ENCODE measurements around the gene IKZF1. TPM values are rescaled to one million over a fixed set of nuclear protein-coding genes. Genes with fewer than 3 reads are reported as not detected.
A peak's percentile ranks its signal among the peaks of the same experiment; 100 is the strongest.

Gene IKZF1
- total and polyA plus RNA-seq, 9 of the 15 experiments (the other 6 are each of a cell fraction or from before 2014, with no cell fraction given): 12.6 to 85.3 (median 44.7) TPM

DNA sequence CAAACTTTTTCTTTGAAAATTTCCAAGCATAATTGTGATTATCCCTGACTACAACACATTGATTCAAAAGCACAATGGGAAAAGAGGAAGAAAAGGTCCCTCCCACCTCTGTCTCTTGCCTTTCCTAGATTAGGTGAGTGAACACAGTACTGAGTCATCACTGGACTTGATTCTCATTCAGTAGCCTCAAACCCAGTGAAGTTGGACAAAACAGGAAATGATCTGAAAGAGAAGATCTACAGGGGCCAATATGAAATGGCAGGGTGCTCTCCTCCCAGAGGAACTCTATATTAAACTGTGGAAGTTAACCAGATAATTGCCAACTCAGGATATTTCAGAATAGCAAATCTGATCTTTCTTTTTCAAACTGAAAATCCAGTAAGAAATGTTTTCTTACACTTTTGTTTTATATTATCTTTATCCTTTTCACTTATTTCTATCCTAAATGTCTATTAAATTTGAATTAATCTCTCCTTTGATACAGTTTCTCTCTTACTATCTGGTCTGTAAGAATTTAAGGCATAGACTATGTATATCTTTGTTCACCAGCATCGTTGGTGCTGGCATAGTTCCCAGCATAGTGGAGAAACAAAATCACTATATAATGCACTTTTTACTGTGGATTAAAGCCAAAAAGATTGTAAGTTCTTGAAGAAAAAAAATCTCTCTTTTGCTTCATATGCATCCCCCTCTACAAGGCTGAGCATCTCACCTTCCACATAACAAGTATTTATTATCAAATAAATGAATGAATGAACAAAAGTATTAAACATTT lies 41.4 kb upstream of the IKZF1 start (continued):
- TF ChIP-seq NEUROD1 (IDR thresholded peaks at IDR 0.05; ENCODE audit: borderline replicate concordance, low read depth, low read length, partially characterized antibody) (no peak), E2F6 (IDR thresholded peaks at IDR 0.05; ENCODE audit: borderline replicate concordance in 1 of 2, extremely low read depth in 1 of 2, insufficient read depth in 1 of 2, insufficient read length in 1 of 2, low read depth in 1 of 2, low read length in 1 of 2, poor library complexity in 1 of 2, severe bottlenecking in 1 of 2) (no peak), CTBP1 (IDR thresholded peaks at IDR 0.05; ENCODE audit: borderline replicate concordance) (no peak; the same call in 1 of the 2 replicates), ZEB2 (IDR thresholded peaks at IDR 0.05) (no peak), ZNF253 (CRISPR knock-in tag; conservative IDR thresholded peaks at IDR 0.05) (no peak), TBL1XR1 (IDR thresholded peaks at IDR 0.05; ENCODE audit: low read length in 2 of 2) (0 out of 4 replicates have a peak, but pooled peaks of 1 of the 2 experiments have one; percentile 31), EHMT2 (IDR thresholded peaks at IDR 0.05) (peak; percentile 90), BRCA1 (IDR thresholded peaks at IDR 0.05) (no peak), BRCA1 (CRISPR knock-in tag; IDR thresholded peaks at IDR 0.05) (no peak), XRCC3 (IDR thresholded peaks at IDR 0.05) (no peak), TCF3 (CRISPR knock-in tag; IDR thresholded peaks at IDR 0.05) (peak; percentile 32; the same call in 1 of the 2 replicates), CREB5 (CRISPR knock-in tag; IDR thresholded peaks at IDR 0.05) (no peak), MAFG (tag; conservative IDR thresholded peaks at IDR 0.05) (peak; percentile 77), CBX3 (IDR thresholded peaks at IDR 0.05; ENCODE audit: borderline replicate concordance in 1 of 2, low read length in 2 of 2) (peak in 1 of 2 experiments; percentile 61; a peak in 1 of 3 replicates), CBFA2T3 (IDR thresholded peaks at IDR 0.05) (peak; percentile 39; the same call in 1 of the 2 replicates)
- TF ChIP-seq, protein P1, sequence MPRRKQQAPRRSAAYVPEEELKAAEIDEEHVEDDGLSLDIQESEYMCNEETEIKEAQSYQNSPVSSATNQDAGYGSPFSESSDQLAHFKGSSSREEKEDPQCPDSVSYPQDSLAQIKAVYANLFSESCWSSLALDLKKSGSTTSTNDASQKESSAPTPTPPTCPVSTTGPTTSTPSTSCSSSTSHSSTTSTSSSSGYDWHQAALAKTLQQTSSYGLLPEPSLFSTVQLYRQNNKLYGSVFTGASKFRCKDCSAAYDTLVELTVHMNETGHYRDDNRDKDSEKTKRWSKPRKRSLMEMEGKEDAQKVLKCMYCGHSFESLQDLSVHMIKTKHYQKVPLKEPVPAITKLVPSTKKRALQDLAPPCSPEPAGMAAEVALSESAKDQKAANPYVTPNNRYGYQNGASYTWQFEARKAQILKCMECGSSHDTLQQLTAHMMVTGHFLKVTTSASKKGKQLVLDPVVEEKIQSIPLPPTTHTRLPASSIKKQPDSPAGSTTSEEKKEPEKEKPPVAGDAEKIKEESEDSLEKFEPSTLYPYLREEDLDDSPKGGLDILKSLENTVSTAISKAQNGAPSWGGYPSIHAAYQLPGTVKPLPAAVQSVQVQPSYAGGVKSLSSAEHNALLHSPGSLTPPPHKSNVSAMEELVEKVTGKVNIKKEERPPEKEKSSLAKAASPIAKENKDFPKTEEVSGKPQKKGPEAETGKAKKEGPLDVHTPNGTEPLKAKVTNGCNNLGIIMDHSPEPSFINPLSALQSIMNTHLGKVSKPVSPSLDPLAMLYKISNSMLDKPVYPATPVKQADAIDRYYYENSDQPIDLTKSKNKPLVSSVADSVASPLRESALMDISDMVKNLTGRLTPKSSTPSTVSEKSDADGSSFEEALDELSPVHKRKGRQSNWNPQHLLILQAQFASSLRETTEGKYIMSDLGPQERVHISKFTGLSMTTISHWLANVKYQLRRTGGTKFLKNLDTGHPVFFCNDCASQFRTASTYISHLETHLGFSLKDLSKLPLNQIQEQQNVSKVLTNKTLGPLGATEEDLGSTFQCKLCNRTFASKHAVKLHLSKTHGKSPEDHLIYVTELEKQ (CRISPR knock-in tag; IDR thresholded peaks at IDR 0.05): no peak
- TF ChIP-seq, protein P2, sequence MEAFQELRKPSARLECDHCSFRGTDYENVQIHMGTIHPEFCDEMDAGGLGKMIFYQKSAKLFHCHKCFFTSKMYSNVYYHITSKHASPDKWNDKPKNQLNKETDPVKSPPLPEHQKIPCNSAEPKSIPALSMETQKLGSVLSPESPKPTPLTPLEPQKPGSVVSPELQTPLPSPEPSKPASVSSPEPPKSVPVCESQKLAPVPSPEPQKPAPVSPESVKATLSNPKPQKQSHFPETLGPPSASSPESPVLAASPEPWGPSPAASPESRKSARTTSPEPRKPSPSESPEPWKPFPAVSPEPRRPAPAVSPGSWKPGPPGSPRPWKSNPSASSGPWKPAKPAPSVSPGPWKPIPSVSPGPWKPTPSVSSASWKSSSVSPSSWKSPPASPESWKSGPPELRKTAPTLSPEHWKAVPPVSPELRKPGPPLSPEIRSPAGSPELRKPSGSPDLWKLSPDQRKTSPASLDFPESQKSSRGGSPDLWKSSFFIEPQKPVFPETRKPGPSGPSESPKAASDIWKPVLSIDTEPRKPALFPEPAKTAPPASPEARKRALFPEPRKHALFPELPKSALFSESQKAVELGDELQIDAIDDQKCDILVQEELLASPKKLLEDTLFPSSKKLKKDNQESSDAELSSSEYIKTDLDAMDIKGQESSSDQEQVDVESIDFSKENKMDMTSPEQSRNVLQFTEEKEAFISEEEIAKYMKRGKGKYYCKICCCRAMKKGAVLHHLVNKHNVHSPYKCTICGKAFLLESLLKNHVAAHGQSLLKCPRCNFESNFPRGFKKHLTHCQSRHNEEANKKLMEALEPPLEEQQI (IDR thresholded peaks at IDR 0.05): 0 out of 2 replicates have a peak, but pooled peaks have one; percentile 40
